Breast epithelium (tissue), 4 donors: ENCODE measurements around the gene PARVB. TPM values are rescaled to one million over a fixed set of nuclear protein-coding genes. Genes with fewer than 3 reads are reported as not detected.
A peak's percentile ranks its signal among the peaks of the same experiment; 100 is the strongest.

Source experiments
- DNase-seq, 2 donors: peaks; one replicate each; pipeline ENCODE4 v3.0.0-alpha.2; 2019; ENCODE audit warnings: low spot score in 2 of 2
- H3K27ac ChIP-seq, 2 donors: fragments of 200-600 bp; sonication (generic) in 1 of 2; one replicate each; pipeline ENCODE4 v1.5.1; 2016 to 2019; ENCODE audit warnings: mild to moderate bottlenecking in 1 of 2
- H3K27me3 ChIP-seq, 2 donors: fragments of 200-600 bp; sonication (generic) in 1 of 2; one replicate each; pipeline versions ENCODE4 v1.5.1 to v1.6.0; 2017 to 2019; ENCODE audit warnings: control low read depth in 1 of 2, mild to moderate bottlenecking in 1 of 2
- H3K36me3 ChIP-seq: fragments of 200-600 bp; one replicate; pipeline ENCODE4 v1.5.1; 2019
- H3K4me1 ChIP-seq, 2 donors: fragments of 200-600 bp; sonication (generic); one replicate each; pipeline ENCODE4 v1.5.1; 2016 to 2019; ENCODE audit warnings: control low read depth in 1 of 2
- H3K4me3 ChIP-seq, 3 donors: fragments of 200-600 bp; sonication (generic); 1 replicate in 2 of 3; 2 replicates in 1 of 3; pipeline ENCODE4 v1.5.1; 2016 to 2019; ENCODE audit warnings: mild to moderate bottlenecking in 3 of 3, moderate library complexity in 2 of 3
- H3K9me3 ChIP-seq, 2 donors: fragments of 200-600 bp; sonication (generic) in 1 of 2; one replicate each; pipeline ENCODE4 v1.5.1; 2016 to 2019; ENCODE audit warnings: control low read depth in 1 of 2
- CTCF ChIP-seq, 3 donors: fragments of 450-650 bp; IDR thresholded peaks; one replicate each; pipeline ENCODE4 v1.5.1; 2016 to 2017; ENCODE audit warnings: antibody characterized with exemption in 3 of 3, mild to moderate bottlenecking in 3 of 3, moderate library complexity in 3 of 3
- POLR2A ChIP-seq: fragments of 450-650 bp; IDR thresholded peaks from one replicate; pipeline ENCODE4 v1.6.1; 2016; ENCODE audit warnings: antibody characterized with exemption, mild to moderate bottlenecking, moderate library complexity
- POLR2AphosphoS5 ChIP-seq, 3 donors: sonication (generic); formaldehyde crosslinking; IDR thresholded peaks; one replicate each; pipeline ENCODE4 v1.6.1; 2017; ENCODE audit warnings: antibody characterized with exemption in 3 of 3
- intact Hi-C: fragments of 100-400 bp; cut with DNase I; formaldehyde crosslinking; loops from one replicate; pipeline ENCODE4 v1.15.1; 2023; ENCODE audit warnings: low total_unique reads
- total RNA-seq, 3 donors: library from RNA; depleted of rRNA; stranded (reverse); fragments of >200 nt; gene quantifications; one replicate each; pipeline ENCODE4 v1.1.0, GENCODE V29; 2016

PARVB gene
- total RNA-seq, 3 donors from 2014 or later: 12.3 to 57.6 (median 21.6) TPM

- DNase-seq: no peak
- peaks cover 4% of the 10 kb centered on the region for H3K36me3 ChIP-seq
- intact Hi-C loops: no loop called here
- TF ChIP-seq CTCF (IDR thresholded peaks at IDR 0.05): no peak
- no peak for TF ChIP-seq POLR2AphosphoS5 (IDR thresholded peaks at IDR 0.05)
- no peak for TF ChIP-seq POLR2A
- H3K27ac ChIP-seq: no peak overlapping the region
- H3K9me3 ChIP-seq: no peaks in the 10 kb centered on the region
- no peaks in the 10 kb centered on the region for H3K27me3 ChIP-seq
- H3K4me3 ChIP-seq: no peak overlapping the region
- no peaks in the 10 kb centered on the region for H3K4me1 ChIP-seq
These were observed 35.1 kb upstream of the PARVB start for GRCh38 chr22:43988960-43989359.

GRCh38 chr22:43990044-43990443 is 34.1 kb upstream of the PARVB start:
- no peak for DNase-seq
- no peaks in the 10 kb centered on the region for H3K27me3 ChIP-seq
- peaks cover under 1% of the 10 kb centered on the region for H3K36me3 ChIP-seq
- no peak overlapping the region for H3K27ac ChIP-seq
- H3K4me3 ChIP-seq: no peak overlapping the region
- H3K4me1 ChIP-seq: no peaks in the 10 kb centered on the region
- TF ChIP-seq CTCF (IDR thresholded peaks at IDR 0.05): no peak
- TF ChIP-seq POLR2AphosphoS5 (IDR thresholded peaks at IDR 0.05): no peak
- no peak for TF ChIP-seq POLR2A
- intact Hi-C loops: loop anchor here (10.0 kb wide), 1 partner anchor 635 kb away; no protein-coding TSS in a partner anchor
- H3K9me3 ChIP-seq: no peaks in the 10 kb centered on the region

- no peaks in the 10 kb centered on the region for H3K9me3 ChIP-seq
- H3K27me3 ChIP-seq: no peaks in the 10 kb centered on the region
- no peaks in the 10 kb centered on the region for H3K4me1 ChIP-seq
- H3K27ac ChIP-seq: no peak overlapping the region
- H3K36me3 ChIP-seq: no peaks in the 10 kb centered on the region
- intact Hi-C loops: loop anchor here (10.0 kb wide), 1 partner anchor 633 kb away; no protein-coding TSS in a partner anchor
- TF ChIP-seq POLR2A: no peak
- TF ChIP-seq CTCF (IDR thresholded peaks at IDR 0.05): no peak
- no peak for DNase-seq
- no peak overlapping the region for H3K4me3 ChIP-seq
These were observed 32.6 kb upstream of the PARVB start for GRCh38 chr22:43991316-43992020.

- no peak for TF ChIP-seq POLR2A
- TF ChIP-seq CTCF (IDR thresholded peaks at IDR 0.05): no peak
- TF ChIP-seq POLR2AphosphoS5 (IDR thresholded peaks at IDR 0.05): no peak
- Histone ChIP-seq H3K27me3 (no peaks in the 10 kb centered on the region), H3K4me1 (no peaks in the 10 kb centered on the region), H3K9me3 (no peaks in the 10 kb centered on the region), H3K4me3 (no peak overlapping the region), H3K36me3 (no peaks in the 10 kb centered on the region), H3K27ac (no peak overlapping the region)
- no peak for DNase-seq
- intact Hi-C loops: loop anchor here (10.0 kb wide), 1 partner anchor 632 kb away; no protein-coding TSS in a partner anchor
These were observed 31.7 kb upstream of the PARVB start for GRCh38 chr22:43992331-43992821.

GRCh38 chr22:43993072-43993760 is 30.9 kb upstream of the PARVB start:
- H3K4me1 ChIP-seq: no peaks in the 10 kb centered on the region
- no peaks in the 10 kb centered on the region for H3K9me3 ChIP-seq
- DNase-seq: no peak
- TF ChIP-seq POLR2A (no peak), POLR2AphosphoS5 (IDR thresholded peaks at IDR 0.05) (no peak), CTCF (IDR thresholded peaks at IDR 0.05) (peak; percentile 75 to 93 (median 83))
- no peaks in the 10 kb centered on the region for H3K36me3 ChIP-seq
- intact Hi-C loops: loop anchor here (10.0 kb wide), 1 partner anchor 632 kb away; no protein-coding TSS in a partner anchor
- no peak overlapping the region for H3K27ac ChIP-seq
- H3K4me3 ChIP-seq: no peak overlapping the region
- no peaks in the 10 kb centered on the region for H3K27me3 ChIP-seq
